Lower lobe of right lung (tissue), 2 donors: ENCODE data around the gene A3GALT2. TPM values are rescaled to one million over a fixed set of nuclear protein-coding genes. Genes with fewer than 3 reads are reported as not detected.
A peak's percentile ranks its signal among the peaks of the same experiment; 100 is the strongest.

Experiments used
- ATAC-seq, 2 donors: fragments of 200-7000 bp; cut with Tn5 transposase; one replicate each; pipeline ENCODE4 v1.9.1; 2020 to 2022; ENCODE audit warnings: mild to moderate bottlenecking in 2 of 2, moderate library complexity in 2 of 2
- DNase-seq: peaks from one replicate; pipeline ENCODE4 v3.0.0-alpha.2; 2020
- H3K27ac ChIP-seq: fragments of 200-600 bp; one replicate; pipeline ENCODE4 v1.8.0; 2022
- H3K27me3 ChIP-seq: fragments of 200-600 bp; one replicate; pipeline ENCODE4 v1.8.0; 2022; ENCODE audit warnings: low read depth
- H3K36me3 ChIP-seq: fragments of 200-600 bp; one replicate; pipeline ENCODE4 v1.8.0; 2022; ENCODE audit warnings: mild to moderate bottlenecking
- H3K4me1 ChIP-seq: fragments of 200-600 bp; one replicate; pipeline ENCODE4 v1.8.0; 2022
- H3K4me3 ChIP-seq: fragments of 200-600 bp; one replicate; pipeline ENCODE4 v1.8.0; 2022; ENCODE audit warnings: mild to moderate bottlenecking
- H3K9me3 ChIP-seq: fragments of 200-600 bp; one replicate; pipeline ENCODE4 v1.8.0; 2022
- CTCF ChIP-seq: fragments of 200-600 bp; IDR thresholded peaks from one replicate; pipeline ENCODE4 v1.8.0; 2022; ENCODE audit warnings: antibody characterized with exemption, mild to moderate bottlenecking
- intact Hi-C: fragments of 100-400 bp; cut with DNase I; formaldehyde crosslinking; loops from one replicate; pipeline ENCODE4 v1.11.0; 2022
- long read RNA-seq: library from polyadenylated mRNA; unstranded; transcript quantifications from one replicate; pipeline ENCODE4 v2.0.0, GENCODE V29; 2021
- total RNA-seq: library from RNA; stranded (reverse); fragmentation: NEBNext Ultra II Directional; extraction: Animal tissue kit (Norgen Biotek cat#: 25700); gene quantifications from one replicate; pipeline ENCODE4 v1.2.1, GENCODE V29; 2021
- donor health status: DM: no; HTN: yes; CAD: no; lungs with severe emphysema.

A3GALT2 gene
- not detected for total RNA-seq
- long read RNA-seq, partial matches to known transcripts = 0 of 3 reads
- long read RNA-seq, other reads (novel, unspliced or antisense) = 3 of 3 reads

- no peak for TF ChIP-seq CTCF
- Histone ChIP-seq H3K36me3 (peaks cover 37% of the 10 kb centered on the region), H3K4me3 (no peak within 1 kb of the TSS), H3K27me3 (no peaks in the 10 kb centered on the region), H3K9me3 (no peaks in the 10 kb centered on the region), H3K4me1 (no peaks in the 10 kb centered on the region), H3K27ac (no peak within 1 kb of the TSS)
- no peak for DNase-seq
- intact Hi-C loops = no loop called here
- ATAC-seq = peak in 1 of 2 donors; percentile 3
Measured at GRCh38 chr1:33320619-33321165, at the start of gene A3GALT2. A3GALT2 (minus strand) TSS chr1:33321098; CDS start chr1:33321098, 0 bp downstream.

GRCh38 chr1:33370301-33370700 lies 49.4 kb upstream of the A3GALT2 start:
- no peaks in the 10 kb centered on the region for H3K9me3 ChIP-seq
- ATAC-seq = no peak
- H3K36me3 ChIP-seq = no peaks in the 10 kb centered on the region
- no peak for TF ChIP-seq CTCF
- H3K27me3 ChIP-seq = no peaks in the 10 kb centered on the region
- H3K4me1 ChIP-seq = peaks cover 22% of the 10 kb centered on the region
- intact Hi-C loops = no loop called here
- DNase-seq = no peak
- H3K27ac ChIP-seq = no peak overlapping the region
- H3K4me3 ChIP-seq = no peak overlapping the region

GRCh38 chr1:33369764-33370163 lies 48.9 kb upstream of the A3GALT2 start:
- no peak for DNase-seq
- H3K27me3 ChIP-seq = no peaks in the 10 kb centered on the region
- H3K27ac ChIP-seq = no peak overlapping the region
- no peaks in the 10 kb centered on the region for H3K36me3 ChIP-seq
- intact Hi-C loops = loop anchor here (10.0 kb wide), 1 partner anchor 75 kb away; no protein-coding TSS in a partner anchor
- no peak for ATAC-seq
- H3K4me3 ChIP-seq = no peak overlapping the region
- TF ChIP-seq CTCF = no peak
- peaks cover 26% of the 10 kb centered on the region for H3K4me1 ChIP-seq
- H3K9me3 ChIP-seq = no peaks in the 10 kb centered on the region

GRCh38 chr1:33369081-33369480 lies 48.2 kb upstream of the A3GALT2 start:
- ATAC-seq (no peak), DNase-seq (no peak)
- no peak for TF ChIP-seq CTCF
- Histone ChIP-seq H3K27ac (no peak overlapping the region), H3K36me3 (no peaks in the 10 kb centered on the region), H3K4me1 (peaks cover 31% of the 10 kb centered on the region), H3K27me3 (no peaks in the 10 kb centered on the region), H3K4me3 (no peak overlapping the region), H3K9me3 (no peaks in the 10 kb centered on the region)
- intact Hi-C loops = loop anchor here (10.0 kb wide), 1 partner anchor 74 kb away; no protein-coding TSS in a partner anchor

DNA sequence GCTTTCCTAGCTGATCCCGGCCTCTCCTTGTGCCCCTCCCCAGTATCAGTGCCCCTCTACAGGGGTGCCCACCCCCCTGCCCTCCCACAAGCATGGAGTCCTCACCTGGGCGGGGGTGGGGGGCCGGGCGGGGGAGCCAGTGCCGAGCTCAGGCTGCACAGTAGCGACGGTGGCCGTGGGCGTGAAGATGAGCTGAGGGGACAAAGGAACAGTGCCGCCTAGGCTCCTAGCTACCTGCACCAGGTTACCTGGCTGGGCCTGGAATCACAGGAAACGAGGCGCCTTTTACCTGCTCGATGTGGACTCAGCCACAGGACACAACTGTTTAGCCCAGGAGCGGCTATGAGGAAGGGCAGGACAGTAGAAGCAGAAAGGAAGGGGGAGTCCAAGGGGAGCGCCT lies 47.5 kb upstream of the A3GALT2 start:
- H3K27me3 ChIP-seq = no peaks in the 10 kb centered on the region
- H3K9me3 ChIP-seq = no peaks in the 10 kb centered on the region
- no peaks in the 10 kb centered on the region for H3K36me3 ChIP-seq
- no peak overlapping the region for H3K4me3 ChIP-seq
- intact Hi-C loops = loop anchor here (10.0 kb wide), 1 partner anchor 74 kb away; no protein-coding TSS in a partner anchor
- no peak for DNase-seq
- peaks cover 37% of the 10 kb centered on the region for H3K4me1 ChIP-seq
- no peak for ATAC-seq
- no peak for TF ChIP-seq CTCF
- no peak overlapping the region for H3K27ac ChIP-seq
